ENCODE data around the gene PISD.

- TF ChIP-seq CTCF (IDR thresholded peaks at IDR 0.05) (no peak), POLR2A (IDR thresholded peaks at IDR 0.05) (no peak)
These were observed 41.1 kb downstream of the PISD start for GRCh38 chr22:31620756-31621480.

Data from adrenal gland (tissue), 5 donors.